Peyer's patch (tissue), 4 donors: ENCODE results near the gene DPF3. TPM values are rescaled to one million over a fixed set of nuclear protein-coding genes. Genes with fewer than 3 reads are reported as not detected.

Source experiments
- DNase-seq, 3 donors: peaks; one replicate each; pipeline ENCODE4 v3.0.0-alpha.2; 2017 to 2019
- H3K27ac ChIP-seq, 4 donors: fragments of 200-600 bp; sonication (generic); one replicate each; pipeline ENCODE4 v1.5.1; 2016 to 2019
- H3K27me3 ChIP-seq, 2 donors: fragments of 200-600 bp; sonication (generic); one replicate each; pipeline ENCODE4 v1.5.1; 2019
- H3K36me3 ChIP-seq, 3 donors: fragments of 200-600 bp; sonication (generic); one replicate each; pipeline ENCODE4 v1.5.1; 2016 to 2019
- H3K4me1 ChIP-seq, 4 donors: fragments of 200-600 bp; sonication (generic); one replicate each; pipeline ENCODE4 v1.5.1; 2016 to 2019
- H3K4me3 ChIP-seq, 4 donors: fragments of 200-600 bp; sonication (generic); 1 replicate in 3 of 4; 2 replicates in 1 of 4; pipeline ENCODE4 v1.5.1; 2016 to 2019; ENCODE audit warnings: mild to moderate bottlenecking in 1 of 4
- H3K9me3 ChIP-seq, 4 donors: fragments of 200-600 bp; sonication (generic); one replicate each; pipeline ENCODE4 v1.5.1; 2016 to 2019; ENCODE audit warnings: mild to moderate bottlenecking in 1 of 4
- CTCF ChIP-seq, 6 experiments: fragments of 450-650 bp in 4 of 6; fragments of 200-600 bp in 2 of 6; sonication (generic) in 1 of 6; IDR thresholded peaks; one replicate each; pipeline ENCODE4 v1.5.1; 2017 to 2019; ENCODE audit warnings: antibody characterized with exemption in 6 of 6, mild to moderate bottlenecking in 3 of 6, moderate library complexity in 1 of 6
- POLR2A ChIP-seq, 2 donors: fragments of 450-650 bp; IDR thresholded peaks; one replicate each; pipeline ENCODE4 v1.5.1; 2017; ENCODE audit warnings: antibody characterized with exemption in 2 of 2, mild to moderate bottlenecking in 2 of 2, moderate library complexity in 2 of 2
- total RNA-seq, 4 donors: library from RNA; depleted of rRNA; stranded (reverse); fragments of >200 nt; gene quantifications; one replicate each; pipeline ENCODE4 v1.1.0, GENCODE V29; 2016

DPF3 gene
- total RNA-seq, 4 donors from 2014 or later: 10.7 to 25.6 (median 17.9) TPM

DNA sequence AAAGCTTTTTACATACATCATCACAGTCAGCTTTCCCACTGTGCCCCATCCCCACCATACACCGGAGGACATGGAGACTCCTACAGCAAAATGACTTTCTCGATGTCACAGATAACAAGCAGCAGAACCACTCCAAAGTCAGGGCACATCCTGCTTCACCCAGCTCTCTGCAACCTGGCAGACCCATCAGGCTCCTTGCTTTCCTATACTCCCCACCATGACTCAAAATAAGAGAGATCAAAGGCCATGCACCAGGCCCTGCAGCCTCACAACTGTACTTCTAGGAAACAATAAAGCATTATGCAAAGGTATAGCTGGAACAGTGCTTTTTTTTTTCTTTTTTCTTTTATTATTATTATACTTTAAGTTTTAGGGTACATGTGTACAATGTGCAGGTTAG, 187.4 kb downstream of the DPF3 start:
- DNase-seq: no peak
- no peak for TF ChIP-seq POLR2A (IDR thresholded peaks at IDR 0.05)
- TF ChIP-seq CTCF (IDR thresholded peaks at IDR 0.05): no peak

GRCh38 chr14:72704502-72704901, 189.4 kb downstream of the DPF3 start:
- Histone ChIP-seq H3K4me1 (no peaks in the 10 kb centered on the region), H3K36me3 (no peaks in the 10 kb centered on the region), H3K9me3 (no peaks in the 10 kb centered on the region), H3K27ac (no peak overlapping the region), H3K4me3 (no peak overlapping the region), H3K27me3 (no peaks in the 10 kb centered on the region)
- TF ChIP-seq CTCF (IDR thresholded peaks at IDR 0.05) (no peak), POLR2A (IDR thresholded peaks at IDR 0.05) (no peak)
- no peak for DNase-seq

More for the DNA sequence above, 187.4 kb downstream of the DPF3 start:
- no peaks in the 10 kb centered on the region for H3K36me3 ChIP-seq
- no peak overlapping the region for H3K4me3 ChIP-seq
- no peaks in the 10 kb centered on the region for H3K4me1 ChIP-seq
- no peak overlapping the region for H3K27ac ChIP-seq
- no peaks in the 10 kb centered on the region for H3K9me3 ChIP-seq
- H3K27me3 ChIP-seq: no peaks in the 10 kb centered on the region

DNA sequence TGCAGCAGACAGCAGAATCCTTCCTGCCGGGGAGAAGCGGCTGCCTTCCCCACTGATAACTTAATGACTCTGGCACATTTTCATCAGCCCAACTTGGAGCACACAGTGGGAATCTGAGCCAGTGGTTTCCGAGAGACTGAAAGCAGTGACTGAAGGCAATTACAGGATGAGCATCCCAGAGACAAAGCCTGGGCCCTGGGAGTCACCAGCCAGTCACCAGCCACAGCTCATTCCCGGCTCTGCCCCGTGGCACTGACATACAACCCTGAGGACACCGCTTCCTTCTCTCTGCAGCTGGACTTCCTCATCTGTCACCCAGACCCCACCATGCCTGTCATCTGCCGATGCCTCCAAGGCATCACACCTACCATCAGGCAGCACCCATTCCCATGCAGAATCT, 192.3 kb downstream of the DPF3 start:
- TF ChIP-seq CTCF (IDR thresholded peaks at IDR 0.05) (no peak), POLR2A (IDR thresholded peaks at IDR 0.05) (no peak)
- no peak for DNase-seq
- no peaks in the 10 kb centered on the region for H3K9me3 ChIP-seq

GRCh38 chr14:72701237-72701565, 192.7 kb downstream of the DPF3 start:
- H3K4me1 ChIP-seq: no peaks in the 10 kb centered on the region
- TF ChIP-seq CTCF (IDR thresholded peaks at IDR 0.05) (no peak), POLR2A (IDR thresholded peaks at IDR 0.05) (no peak)
- H3K4me3 ChIP-seq: no peak overlapping the region
- no peaks in the 10 kb centered on the region for H3K9me3 ChIP-seq
- no peak overlapping the region for H3K27ac ChIP-seq
- DNase-seq: no peak
- no peaks in the 10 kb centered on the region for H3K27me3 ChIP-seq
- no peaks in the 10 kb centered on the region for H3K36me3 ChIP-seq

More for the DNA sequence above, 192.3 kb downstream of the DPF3 start:
- no peak overlapping the region for H3K4me3 ChIP-seq
- H3K4me1 ChIP-seq: no peaks in the 10 kb centered on the region
- no peaks in the 10 kb centered on the region for H3K27me3 ChIP-seq
- H3K27ac ChIP-seq: no peak overlapping the region
- H3K36me3 ChIP-seq: no peaks in the 10 kb centered on the region

- no peak for TF ChIP-seq POLR2A (IDR thresholded peaks at IDR 0.05)
- no peak for TF ChIP-seq CTCF (IDR thresholded peaks at IDR 0.05)
- Histone ChIP-seq H3K36me3 (no peaks in the 10 kb centered on the region), H3K27me3 (no peaks in the 10 kb centered on the region), H3K4me1 (no peaks in the 10 kb centered on the region), H3K27ac (no peak overlapping the region), H3K9me3 (no peaks in the 10 kb centered on the region), H3K4me3 (no peak overlapping the region)
- no peak for DNase-seq
Observed at GRCh38 chr14:72700338-72701236, 193.3 kb downstream of the DPF3 start.
